HG03565 (cell line): ENCODE results near the gene PKD2L1.
"Not testable (repeated sequence)": the region's sequence is repeated elsewhere in the genome, so short reads cannot be mapped to it uniquely, and the experiment has no call there.

Source experiments
- ATAC-seq: cut with Tn5 transposase; IDR thresholded peaks from one replicate; pipeline ENCODE4 v1.9.1; 2021; ENCODE audit warnings: mild to moderate bottlenecking, moderate library complexity; ENCODE audit not compliant: unreplicated experiment

Gene PKD2L1

DNA sequence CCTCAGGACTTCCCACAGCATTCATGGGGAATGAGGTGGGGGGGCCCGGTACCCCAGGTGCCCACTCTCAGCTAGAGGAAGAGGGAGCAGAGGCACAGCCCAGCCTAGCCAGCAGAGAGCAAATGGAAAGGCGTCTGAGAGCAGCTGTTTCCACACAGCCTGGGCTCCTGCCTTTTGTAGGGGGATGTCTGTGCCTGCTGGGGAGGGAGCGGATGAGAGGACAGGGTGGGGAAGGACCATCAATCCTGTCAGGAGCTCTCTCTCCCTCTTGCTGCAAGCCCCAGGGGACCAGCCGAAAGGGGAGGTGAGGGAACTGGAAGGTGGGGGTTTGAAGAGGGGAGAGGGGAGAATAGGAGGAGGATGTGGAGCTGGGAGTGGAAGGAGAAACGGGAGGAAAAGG lies at the start of gene PKD2L1:
TSS of gene PKD2L1 (minus strand) at position 150 of the 400 bp plus-strand sequence. CDS start at position 25, 125 bp downstream.
- no peak for ATAC-seq

DNA sequence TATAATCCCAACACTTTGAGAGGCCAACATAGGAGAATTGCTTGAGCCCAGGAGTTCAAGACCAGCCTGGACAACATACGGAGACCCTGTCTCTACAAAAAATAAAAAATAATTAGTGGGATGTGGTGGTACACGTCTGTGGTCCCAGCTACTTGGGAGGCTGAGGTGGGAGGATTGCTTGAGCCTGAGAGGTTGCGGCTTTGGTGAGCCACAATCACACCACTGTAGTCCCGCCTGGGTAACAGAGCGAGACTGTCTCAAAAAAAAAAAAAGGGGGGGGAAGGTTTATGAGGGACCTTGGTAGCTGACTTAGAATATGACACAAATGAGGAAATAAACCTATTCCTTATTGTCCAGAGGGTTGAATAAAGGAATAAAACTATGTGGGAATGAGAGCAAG lies 47.8 kb upstream of the PKD2L1 start:
- no peak for ATAC-seq

DNA sequence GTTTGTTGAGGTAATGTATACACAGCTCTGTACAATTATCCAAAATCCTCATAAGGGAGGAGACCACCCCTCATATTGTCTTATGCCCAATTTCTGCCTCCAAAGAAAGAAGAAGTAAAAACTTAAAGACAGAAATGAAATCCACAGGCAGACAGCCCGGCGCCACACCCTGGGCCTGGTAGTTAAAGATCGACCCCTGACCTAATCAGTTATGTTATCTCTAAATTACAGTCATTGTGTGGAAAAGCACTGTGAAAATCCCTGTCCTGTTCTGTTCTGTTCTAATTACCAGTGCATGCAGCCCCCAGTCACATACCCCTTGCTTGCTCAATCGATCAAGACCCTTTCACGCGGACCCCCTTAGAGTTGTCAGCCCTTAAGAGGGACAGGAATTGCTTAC lies 46.6 kb upstream of the PKD2L1 start:
- ATAC-seq = not testable (repeated sequence)

DNA sequence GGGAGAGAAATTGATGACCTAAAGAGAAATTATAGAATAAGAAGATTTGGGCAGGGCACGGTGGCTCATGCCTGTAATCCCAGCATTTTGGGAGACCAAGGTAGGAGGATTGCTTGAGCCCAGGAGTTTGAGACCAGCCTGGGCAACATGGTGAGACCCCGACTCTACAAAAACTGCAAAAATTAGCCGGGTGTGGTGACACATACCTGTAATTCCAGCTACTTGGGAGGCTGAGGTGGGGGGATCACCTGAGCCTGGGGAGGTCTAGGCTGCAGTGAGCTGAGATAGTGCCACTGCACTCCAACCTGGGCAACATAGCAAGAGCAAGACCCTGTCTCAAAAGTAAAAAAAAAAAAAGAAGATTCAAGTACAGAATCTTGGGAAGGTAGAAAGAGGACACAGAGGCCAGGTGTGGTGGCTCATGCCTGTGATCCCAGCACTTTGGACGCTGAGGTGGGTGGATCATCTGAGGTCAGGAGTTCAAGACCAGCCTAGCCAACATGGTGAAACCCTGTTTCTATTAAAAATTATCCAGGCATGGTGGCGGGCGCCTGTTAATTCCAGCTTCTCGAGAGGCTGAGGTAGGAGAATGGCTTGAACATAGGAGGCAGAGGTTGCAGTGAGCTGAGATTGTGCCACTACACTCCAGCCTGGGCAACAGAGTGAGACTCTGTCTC lies 44.8 kb upstream of the PKD2L1 start:
- not testable (repeated sequence) for ATAC-seq

DNA sequence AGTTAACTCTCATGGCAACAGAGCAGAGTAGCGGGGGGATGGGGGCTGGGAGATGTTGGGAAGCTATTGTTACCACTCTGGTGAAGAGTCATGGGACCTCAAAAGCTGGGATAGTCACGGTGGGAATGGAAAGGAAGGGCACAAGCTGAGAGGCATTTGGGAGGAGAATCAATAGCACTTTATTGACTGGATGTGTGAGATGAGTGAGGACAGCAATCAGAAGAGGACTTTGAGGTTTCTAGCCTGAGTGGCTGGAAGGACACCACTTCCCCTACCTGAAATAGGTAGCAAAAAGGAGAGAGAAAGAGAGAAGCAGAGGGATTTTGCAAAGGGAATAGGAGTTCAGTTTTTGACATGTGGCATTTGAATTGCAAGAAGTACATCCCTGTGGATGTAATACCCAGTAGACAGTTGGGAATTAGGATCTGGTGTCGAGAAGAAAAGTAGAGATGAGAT lies 44.2 kb upstream of the PKD2L1 start:
- ATAC-seq = no peak

DNA sequence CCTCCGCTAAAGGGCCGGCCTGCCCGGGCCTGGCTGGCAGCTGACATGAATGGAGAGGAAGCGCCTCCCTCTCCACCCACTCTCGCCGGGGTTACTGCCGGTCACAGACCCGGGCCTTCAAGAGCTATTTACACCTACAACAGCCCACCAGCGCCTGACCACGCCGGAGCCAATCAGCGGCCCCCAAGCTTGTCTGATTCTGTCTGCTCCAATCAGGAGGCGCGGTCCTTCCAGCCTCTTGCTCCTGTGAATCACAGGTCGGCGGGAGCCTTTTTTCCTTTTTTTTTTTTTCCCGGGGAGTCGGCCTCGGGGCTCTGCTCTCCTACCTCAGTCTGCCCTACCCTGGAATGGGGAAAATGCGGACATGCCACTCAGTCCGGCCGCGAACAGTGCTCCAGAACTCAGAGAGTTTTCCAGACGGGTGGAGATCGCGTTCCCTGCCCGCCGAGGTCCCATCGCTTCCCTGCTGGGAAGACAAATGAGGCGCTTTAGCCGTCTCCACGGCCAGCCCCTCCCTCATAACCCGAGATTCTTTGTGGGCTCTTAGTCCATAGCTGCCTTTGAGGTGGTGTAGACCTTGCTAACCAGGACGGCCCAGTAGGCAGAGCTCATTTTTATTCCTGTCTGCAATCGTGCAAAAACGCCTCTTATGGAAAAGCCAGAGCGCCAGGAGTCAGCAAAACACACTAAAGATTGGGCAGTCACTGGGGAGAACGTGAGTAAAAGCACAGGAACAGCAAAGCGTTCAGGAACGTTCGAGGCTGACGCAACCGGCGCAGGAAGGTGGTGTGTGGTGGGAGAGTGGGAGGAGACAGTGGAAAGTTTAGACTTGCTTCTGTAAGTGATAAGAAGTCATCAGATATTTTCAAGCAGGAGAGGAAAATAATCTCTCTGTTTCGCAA lies 43.5 kb upstream of the PKD2L1 start:
- ATAC-seq = peak; percentile 82

DNA sequence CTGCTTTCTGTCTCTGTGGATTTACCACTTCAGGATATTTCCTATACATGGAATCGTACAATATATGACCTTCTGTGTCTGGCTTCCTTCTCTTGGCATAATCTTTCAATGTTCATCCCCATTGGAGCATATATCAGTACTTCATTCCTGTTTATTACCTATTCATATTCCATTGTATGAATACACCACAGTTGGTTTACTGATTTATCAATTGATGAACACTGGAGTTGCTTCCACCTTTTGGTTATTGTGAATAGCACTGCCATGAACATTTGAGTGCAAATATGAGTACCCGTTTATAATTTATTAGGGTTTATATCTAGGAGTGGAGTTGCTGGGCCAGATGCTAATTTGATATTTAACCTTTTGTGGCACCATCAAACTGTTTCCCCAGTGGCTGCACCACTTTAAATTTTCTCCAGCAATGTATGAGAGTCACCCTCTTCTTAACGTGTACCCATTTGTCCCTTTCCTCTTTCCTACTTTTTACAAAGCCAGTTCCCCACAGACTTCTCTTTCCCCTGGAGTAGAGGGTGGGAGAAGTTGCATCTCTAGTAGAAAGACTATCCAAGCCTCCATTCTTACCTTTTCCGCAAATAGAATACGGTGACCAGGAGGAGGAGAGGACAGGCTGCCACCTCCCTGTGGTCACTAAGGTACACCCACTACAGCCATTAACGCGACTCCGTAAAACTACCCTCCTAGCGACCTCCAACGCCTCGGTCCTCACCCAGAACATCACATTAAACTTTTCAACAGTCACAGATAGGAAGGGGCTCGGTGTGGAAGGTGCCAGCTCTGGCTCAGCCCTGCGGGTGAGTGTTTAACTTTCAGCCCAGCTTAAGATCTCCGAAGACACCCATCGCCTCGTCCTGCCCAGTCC lies 42.6 kb upstream of the PKD2L1 start:
- no peak for ATAC-seq

DNA sequence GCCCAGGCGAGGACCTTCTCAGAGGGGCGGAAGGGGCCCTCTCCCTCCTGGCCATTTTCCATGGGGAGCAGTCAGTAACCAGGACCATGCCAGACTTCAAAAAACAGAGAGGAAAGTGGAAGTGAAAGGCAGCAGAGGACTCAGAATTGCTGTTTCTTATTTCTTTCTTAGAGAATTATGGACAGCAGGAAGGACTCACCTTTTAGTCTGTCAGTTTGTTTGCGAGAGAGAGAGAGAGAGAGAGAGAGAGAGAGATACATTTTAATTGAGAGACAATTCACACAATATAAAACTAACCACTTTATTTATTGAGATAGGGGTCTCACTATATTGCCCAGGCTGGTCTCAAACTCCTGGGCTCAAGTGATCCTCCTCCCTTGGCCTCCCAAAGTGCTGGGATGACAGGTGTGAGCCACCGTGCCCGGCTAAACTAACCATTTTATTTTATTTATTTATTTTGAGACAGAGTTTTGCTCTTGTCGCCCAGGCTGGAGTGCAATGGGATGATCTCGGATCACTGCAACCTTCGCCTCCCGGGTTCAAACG lies 41.5 kb upstream of the PKD2L1 start:
- no peak for ATAC-seq

DNA sequence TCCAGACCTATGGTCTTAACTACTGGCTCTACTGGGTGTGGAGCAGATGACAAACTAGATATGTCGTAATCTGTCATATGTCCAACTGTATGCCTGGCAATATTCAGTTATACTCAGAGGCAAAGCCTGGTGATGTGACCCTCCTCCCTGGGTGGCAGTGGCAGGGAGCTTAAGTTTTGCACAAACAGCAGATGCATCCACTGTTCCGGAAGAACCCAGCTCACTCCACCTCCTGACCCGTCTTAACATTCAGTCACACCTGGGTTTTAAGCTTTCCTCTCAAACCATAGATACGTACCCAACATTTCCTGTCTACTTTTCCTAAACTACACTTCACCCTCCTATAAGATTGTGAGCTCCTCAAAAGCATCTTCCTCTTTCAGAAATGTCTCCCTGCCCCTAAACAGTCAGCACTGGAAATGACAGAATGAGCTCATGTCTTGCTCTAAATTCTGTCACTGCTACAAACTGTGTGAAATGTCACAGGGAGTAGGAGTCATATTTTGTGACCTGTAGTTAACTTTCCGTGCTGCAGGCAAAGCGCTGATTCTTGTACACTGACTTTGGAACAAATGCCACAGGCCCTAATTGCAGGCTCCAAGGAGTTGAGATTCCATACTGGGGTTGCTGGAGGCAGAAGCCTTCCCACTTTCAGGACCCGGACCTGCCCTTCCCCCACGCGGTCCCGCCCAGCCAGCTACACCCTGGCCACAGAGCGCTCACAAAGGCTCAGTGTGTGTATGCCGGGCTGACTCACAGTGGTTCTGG lies 40.9 kb upstream of the PKD2L1 start:
- ATAC-seq = no peak

DNA sequence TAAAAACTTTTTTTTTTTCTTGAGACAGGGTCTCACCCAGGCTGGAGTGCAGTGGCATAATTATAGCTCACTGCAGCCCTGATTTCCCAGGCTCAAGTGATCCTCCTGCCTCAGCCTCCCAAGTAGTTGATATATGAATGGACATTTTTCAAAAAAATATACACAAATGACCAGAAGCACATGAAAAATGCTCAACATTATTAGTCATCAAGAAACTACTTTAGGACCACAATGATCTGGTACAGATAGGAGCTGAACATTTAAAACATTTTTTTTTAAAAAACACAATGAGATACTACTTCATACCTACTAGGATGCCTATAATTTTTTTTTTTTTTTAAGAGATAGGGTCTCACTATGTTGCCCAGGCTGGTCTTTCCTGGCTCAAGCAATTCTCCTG lies 38.7 kb upstream of the PKD2L1 start:
- no peak for ATAC-seq

DNA sequence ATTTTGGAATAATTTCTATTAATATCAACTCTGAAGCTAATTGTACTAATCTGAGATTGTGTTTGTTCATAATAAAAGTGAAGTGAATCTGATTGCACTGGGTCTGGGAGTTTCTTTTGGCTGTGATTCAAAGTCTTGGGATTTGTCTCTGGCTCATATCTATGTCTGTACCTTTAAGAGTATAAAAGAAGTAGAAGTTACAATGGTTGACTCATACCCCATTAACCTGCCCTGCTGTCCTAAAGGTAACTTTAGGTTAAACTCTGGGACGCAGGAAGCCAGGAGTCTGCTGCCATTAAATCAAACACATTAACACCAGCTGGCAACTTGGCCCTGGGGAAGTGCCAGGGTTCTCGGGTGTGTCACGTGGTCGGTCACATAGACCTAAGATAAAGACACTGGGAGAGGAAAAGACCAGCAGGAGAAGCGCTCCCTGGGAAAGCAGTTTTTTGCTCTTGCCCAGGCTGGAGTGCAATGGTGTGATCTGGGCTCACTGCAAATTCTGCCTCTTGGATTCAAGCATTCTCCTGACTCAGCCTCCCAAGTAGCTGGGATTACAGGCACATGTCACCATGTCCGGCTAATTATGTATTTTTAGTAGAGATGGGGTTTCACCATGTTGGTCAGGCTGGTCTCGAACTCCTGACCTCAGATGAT lies 34.8 kb upstream of the PKD2L1 start:
- no peak for ATAC-seq

DNA sequence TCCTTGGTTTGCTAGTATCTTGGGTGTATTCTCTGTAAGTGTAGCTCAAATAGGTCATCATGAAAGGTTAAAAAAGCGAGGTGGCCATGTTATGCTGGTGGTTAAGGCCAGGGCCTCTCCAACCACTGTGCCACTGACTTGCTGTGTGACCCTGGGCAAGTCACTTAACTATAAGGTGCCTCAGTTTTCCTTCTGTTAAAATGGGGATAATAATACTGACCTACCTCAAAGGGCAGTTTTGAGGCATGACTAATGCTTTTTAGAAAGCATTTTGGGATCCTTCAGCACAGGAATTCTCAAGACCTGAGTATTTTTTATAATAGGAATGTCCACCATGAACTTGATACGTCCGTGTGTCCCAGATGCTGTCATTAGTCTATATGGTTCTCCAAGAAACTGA lies 34.1 kb upstream of the PKD2L1 start:
- no peak for ATAC-seq

DNA sequence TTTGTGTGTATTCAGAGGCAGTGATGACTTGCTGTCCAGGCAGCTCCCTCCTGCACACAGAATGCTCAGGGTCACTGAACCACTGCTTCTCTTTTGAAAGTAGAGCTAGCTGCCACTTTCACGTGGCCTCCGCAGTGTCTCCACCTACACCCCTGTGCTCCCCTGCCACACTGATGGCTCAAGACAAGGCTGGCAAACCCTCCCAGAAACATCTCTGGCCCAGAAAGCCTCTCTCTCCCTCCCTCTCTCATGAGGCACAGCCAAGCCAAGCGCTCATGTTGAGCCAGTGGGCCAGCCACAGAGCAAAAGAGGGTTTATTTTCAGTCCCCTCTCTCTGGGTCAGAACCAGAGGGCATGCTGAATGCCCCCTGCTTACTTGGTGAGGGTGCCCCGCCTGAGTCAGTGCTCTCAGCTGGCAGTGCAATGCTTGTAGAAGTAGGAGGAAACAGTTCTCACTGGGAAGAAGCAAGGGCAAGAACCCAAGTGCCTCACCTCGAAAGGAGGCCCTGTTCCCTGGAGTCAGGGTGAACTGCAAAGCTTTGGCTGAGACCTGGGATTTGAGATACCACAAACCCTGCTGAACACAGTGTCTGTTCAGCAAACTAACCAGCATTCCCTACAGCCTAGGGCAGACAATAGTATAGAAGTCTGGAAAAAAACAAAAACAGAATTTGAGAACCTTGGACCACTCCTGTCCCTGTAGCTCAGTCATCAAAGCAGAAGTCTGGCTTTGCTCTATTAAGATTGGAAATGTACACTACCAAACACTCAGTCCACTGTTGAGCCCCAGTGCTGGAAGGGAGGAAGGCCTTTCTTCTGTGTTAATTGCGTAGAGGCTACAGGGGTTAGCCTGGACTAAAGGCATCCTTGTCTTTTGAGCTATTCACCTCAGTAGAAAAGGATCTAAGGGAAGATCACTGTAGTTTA lies 32.8 kb upstream of the PKD2L1 start:
- ATAC-seq = no peak

DNA sequence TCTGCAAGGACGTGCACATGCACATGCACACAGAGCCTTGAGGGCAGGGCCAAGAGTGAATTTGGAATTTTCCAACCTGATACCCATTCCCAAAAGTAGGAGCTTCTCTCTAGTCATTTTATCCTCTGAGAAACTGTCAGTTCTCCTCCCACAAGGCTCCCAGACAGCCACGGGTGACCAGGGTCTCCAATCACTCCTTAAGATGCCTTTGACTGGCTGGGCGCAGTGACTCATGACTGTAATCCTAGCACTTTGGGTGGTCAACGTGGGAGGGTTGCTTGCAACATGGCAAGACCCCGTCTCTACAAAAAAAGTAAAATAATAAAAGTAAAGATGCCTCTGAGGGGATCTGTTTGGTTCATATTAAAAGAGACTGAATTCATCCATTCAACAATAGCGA lies 30.2 kb upstream of the PKD2L1 start:
- no peak for ATAC-seq

DNA sequence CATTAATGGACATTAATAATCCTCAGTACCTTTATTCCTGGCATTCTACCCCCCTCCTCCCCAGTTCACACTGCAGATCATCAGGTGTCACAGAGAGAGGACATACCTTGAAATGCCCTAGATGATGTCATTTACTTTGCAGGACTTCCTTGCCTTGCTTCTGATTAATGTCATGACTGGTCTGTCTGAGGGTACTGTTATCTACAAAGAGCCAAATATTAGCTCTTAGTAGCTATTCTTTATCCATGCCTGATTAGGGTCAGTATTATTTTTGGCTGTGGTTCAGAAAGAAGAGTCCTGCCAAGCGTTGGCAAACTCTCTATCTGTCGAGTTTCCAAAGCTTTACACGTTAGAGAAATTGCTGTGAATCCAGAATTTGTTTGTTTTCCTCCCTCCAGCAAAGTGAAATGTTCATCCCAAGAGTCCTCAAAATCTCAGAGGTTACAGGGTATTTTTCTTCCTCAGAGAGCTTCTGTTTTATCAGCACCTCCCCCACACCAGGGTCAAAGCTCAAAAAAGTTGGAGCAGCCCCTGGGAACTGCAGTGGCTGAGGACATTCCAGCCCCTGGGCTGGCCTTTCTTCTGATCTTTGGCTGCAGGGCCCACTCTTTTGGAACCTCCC lies 29.6 kb upstream of the PKD2L1 start:
- ATAC-seq = no peak

DNA sequence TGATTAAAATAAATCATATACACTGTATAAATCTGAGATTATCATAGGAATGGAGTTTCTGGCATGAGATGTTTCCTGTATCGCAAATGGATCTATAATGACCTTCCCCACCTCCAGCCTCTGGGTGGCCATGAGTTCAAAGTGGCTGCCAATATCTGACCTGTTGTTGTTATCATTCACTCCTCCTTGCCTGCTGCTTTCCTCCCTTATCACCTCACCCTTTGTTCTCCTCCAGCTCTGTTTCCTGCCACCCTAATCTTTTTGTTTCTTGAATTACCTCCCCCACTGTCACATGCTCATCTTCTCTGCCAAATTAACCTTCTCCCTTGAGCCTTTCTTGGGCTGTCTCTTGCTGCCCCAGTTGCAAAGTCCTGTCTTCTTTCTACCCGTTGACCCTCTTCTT lies 29.0 kb upstream of the PKD2L1 start:
- no peak for ATAC-seq

DNA sequence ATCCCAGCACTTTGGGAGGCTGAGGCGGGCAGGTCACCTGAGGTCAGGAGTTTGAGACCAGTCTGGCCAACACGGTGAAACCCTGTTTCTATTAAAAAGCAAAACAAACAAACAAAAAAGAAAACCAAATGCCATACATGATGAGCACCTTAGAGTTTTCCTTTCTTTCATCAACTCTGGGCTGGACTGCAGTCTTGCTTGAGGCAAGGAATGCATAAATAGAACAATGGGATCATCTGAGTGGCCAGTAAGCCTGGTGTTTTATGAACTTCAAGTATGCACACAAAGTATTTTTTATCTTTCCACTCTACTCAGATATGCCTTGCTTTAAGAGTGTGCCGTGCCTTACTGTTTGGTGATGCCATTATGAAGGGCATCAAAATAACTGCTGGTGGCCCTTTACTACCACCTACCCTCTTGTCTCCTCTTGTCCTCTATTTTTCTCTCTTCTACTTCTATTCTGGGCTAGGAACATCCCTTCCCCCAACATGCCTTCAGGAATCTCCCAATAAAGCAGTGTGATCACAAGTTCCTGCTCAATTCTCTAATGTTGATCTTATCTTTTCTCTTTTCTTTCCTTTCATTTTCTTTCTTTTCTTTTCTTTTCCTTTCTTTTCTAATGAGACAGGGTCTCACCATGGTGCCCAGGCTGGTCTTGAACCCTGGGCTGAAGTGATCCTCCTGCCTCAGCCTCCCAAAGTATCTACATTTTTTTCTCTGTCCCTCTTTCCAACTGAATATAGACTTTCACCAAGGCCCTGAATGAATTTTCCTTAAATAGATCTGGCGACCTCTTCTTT lies 27.2 kb upstream of the PKD2L1 start:
- ATAC-seq = no peak
